Lower leg skin (tissue), 4 donors: Measurements from ENCODE around the gene SWT1. TPM values are rescaled to one million over a fixed set of nuclear protein-coding genes. Genes with fewer than 3 reads are reported as not detected.
"Not testable (repeated sequence)": the region's sequence is repeated elsewhere in the genome, so short reads cannot be mapped to it uniquely, and the experiment has no call there.

ENCODE experiments used
- DNase-seq, 2 donors: peaks; one replicate each; pipeline ENCODE4 v3.0.0-alpha.2; 2019; ENCODE audit warnings: low spot score in 2 of 2
- H3K4me3 ChIP-seq: fragments of 200-600 bp; sonication (generic); 2 replicates; pipeline ENCODE4 v1.5.1; 2017; ENCODE audit warnings: mild to moderate bottlenecking, low read depth; ENCODE audit not compliant: poor library complexity, severe bottlenecking
- POLR2A ChIP-seq, 2 donors: fragments of 450-650 bp; IDR thresholded peaks; one replicate each; pipeline ENCODE4 v1.6.1; 2016 to 2017; ENCODE audit warnings: antibody characterized with exemption in 2 of 2, mild to moderate bottlenecking in 1 of 2, moderate library complexity in 1 of 2
- WGBS, 2 donors: methylation state at CpG; one replicate each; pipeline ENCODE4 v1.1.5; 2018; 5-methylcytosine and 5-hydroxymethylcytosine counted together
- intact Hi-C: fragments of 100-400 bp; cut with DNase I; formaldehyde crosslinking; loops from one replicate; pipeline ENCODE4 v1.15.0; 2023; ENCODE audit warnings: low total_unique reads
- total RNA-seq, 4 donors: library from RNA; depleted of rRNA; stranded (reverse); fragments of >200 nt; gene quantifications; one replicate each; pipeline ENCODE4 v1.1.0, GENCODE V29; 2016
- TF ChIP-seq, protein P1 (sequence below), 3 donors: fragments of 450-650 bp; IDR thresholded peaks; one replicate each; pipeline ENCODE4 v1.5.1; 2016; ENCODE audit warnings: antibody characterized with exemption in 3 of 3, mild to moderate bottlenecking in 3 of 3, moderate library complexity in 2 of 3

Gene SWT1
- total RNA-seq, 4 donors from 2014 or later, result 3.9 to 6.3 (median 4.5) TPM

DNA sequence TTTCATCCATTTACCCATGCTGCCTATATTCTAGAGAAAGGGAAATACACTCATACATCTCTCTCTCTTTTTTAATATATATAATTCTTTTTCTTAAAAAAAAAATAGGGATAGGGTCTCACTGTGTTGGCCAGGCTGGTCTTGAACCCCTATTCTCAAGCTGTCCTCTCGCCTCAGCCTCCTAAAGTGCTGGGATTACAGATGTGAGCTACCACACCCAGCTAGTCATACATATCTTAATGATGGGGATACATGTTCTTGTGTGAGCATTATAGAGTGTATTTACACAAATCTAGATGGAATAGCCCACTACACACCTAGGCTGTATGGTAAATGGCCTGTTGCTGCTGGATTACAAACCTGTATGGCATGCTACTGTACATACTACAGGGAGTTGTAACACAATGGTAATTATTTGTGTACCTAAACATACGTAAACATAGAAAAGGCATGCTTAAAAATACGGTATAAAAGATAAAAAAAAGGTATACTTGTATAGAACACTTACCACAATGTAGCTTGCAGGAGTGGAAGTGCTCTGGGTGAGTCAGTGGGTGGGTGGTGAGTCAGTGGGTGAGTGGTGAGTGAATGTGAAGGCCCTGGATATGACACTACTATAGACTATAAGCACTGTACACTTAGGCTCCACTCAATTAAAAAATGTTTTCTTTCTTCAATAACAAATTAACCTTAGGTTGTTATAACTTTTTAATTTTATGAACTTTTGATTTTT is 87.2 kb downstream of the SWT1 start:
- TF ChIP-seq POLR2A (IDR thresholded peaks at IDR 0.05), result no peak
- TF ChIP-seq, protein P1, sequence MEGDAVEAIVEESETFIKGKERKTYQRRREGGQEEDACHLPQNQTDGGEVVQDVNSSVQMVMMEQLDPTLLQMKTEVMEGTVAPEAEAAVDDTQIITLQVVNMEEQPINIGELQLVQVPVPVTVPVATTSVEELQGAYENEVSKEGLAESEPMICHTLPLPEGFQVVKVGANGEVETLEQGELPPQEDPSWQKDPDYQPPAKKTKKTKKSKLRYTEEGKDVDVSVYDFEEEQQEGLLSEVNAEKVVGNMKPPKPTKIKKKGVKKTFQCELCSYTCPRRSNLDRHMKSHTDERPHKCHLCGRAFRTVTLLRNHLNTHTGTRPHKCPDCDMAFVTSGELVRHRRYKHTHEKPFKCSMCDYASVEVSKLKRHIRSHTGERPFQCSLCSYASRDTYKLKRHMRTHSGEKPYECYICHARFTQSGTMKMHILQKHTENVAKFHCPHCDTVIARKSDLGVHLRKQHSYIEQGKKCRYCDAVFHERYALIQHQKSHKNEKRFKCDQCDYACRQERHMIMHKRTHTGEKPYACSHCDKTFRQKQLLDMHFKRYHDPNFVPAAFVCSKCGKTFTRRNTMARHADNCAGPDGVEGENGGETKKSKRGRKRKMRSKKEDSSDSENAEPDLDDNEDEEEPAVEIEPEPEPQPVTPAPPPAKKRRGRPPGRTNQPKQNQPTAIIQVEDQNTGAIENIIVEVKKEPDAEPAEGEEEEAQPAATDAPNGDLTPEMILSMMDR (IDR thresholded peaks at IDR 0.05), result no peak
- no peak overlapping the region for H3K4me3 ChIP-seq
- intact Hi-C loops, result no loop called here

DNA sequence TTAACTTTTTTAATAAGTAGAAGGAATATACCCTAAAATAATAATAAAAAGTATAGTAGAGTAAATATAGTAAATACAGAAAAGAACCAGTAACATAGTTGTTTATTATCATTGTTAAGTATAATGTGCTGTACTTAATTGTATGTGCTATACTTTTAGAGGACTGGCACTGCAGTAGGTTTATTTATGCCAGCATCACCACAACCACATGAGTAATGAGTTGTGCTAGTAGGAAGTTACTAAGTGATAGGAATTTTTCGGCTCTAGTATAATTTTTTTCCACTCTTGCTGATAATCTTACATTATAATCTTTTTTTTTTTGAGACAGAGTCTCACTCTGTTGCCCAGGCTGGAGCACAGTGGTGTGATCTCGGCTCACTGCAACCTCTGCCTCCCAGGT is 88.5 kb downstream of the SWT1 start:
- TF ChIP-seq, protein P1 (IDR thresholded peaks at IDR 0.05), result no peak
- no peak for TF ChIP-seq POLR2A (IDR thresholded peaks at IDR 0.05)
- DNase-seq, result no peak
- no peak overlapping the region for H3K4me3 ChIP-seq
- 71 to 91% methylated on average over 2 of the region's 2 CpGs for WGBS, 2 donors
- intact Hi-C loops, result no loop called here

More for the DNA sequence above, 87.2 kb downstream of the SWT1 start:
- WGBS, 2 donors, result 88 to 94% methylated on average over 3 of the region's 3 CpGs
- DNase-seq, result no peak

DNA sequence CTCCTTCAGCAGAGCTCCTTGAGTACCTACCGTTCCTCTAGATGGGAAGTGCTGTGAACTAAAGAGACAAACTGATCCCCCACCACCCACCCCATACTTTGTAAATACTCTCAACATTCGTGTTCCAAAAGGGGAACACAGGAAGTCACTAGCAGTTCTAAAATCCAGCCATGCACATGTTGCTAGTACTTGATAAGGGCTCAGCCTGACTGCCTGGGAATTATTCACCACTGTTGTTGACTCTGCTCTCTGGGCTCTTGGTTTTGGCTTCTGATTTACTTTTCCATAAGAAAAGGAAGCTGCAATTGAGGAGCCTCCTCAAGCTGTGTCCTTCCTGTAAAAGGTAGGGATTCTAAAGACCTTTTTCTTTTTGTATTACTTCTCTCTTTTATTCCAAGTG is 92.6 kb downstream of the SWT1 start:
- no peak overlapping the region for H3K4me3 ChIP-seq
- WGBS, 2 donors, result 60 to 78% methylated on average over 2 of the region's 2 CpGs
- TF ChIP-seq, protein P1 (IDR thresholded peaks at IDR 0.05), result no peak
- no peak for TF ChIP-seq POLR2A (IDR thresholded peaks at IDR 0.05)
- intact Hi-C loops, result no loop called here
- no peak for DNase-seq

DNA sequence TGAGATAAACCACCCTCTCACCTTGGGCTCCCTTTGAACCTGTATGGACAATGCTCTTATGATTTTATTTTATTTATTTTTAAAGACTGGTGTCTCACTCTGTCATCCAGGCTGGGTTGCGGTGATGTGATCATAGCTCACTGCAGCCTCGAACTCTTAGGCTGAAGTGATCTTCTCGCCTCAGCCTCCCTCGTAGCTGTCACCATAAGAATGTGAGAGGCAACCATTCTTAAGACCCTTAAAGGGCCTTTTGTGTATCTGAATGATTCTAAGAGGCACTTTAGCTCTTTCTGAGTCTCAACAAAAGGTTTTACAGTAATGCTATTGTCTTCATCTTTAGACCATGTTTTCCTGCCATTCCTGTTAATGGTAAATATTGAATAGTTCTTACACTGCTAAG is 93.1 kb downstream of the SWT1 start:
- intact Hi-C loops, result no loop called here
- 93 to 96% methylated on average over 4 of the region's 4 CpGs for WGBS, 2 donors
- H3K4me3 ChIP-seq, result no peak overlapping the region
- TF ChIP-seq POLR2A (IDR thresholded peaks at IDR 0.05), result no peak
- TF ChIP-seq, protein P1 (IDR thresholded peaks at IDR 0.05), result no peak
- no peak for DNase-seq

DNA sequence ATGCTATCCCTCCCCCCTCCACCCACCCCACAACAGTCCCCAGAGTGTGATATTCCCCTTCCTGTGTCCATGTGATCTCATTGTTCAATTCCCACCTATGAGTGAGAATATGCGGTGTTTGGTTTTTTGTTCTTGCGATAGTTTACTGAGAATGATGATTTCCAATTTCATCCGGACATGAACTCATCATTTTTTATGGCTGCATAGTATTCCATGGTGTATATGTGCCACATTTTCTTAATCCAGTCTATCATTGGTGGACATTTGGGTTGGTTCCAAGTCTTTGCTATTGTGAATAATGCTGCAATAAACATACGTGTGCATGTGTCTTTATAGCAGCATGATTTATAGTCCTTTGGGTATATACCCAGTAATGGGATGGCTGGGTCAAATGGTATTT is 95.0 kb downstream of the SWT1 start:
- 90 to 100% methylated on average over 3 of the region's 4 CpGs for WGBS, 2 donors
- intact Hi-C loops, H3K4me3 ChIP-seq, DNase-seq: not testable (repeated sequence)

DNA sequence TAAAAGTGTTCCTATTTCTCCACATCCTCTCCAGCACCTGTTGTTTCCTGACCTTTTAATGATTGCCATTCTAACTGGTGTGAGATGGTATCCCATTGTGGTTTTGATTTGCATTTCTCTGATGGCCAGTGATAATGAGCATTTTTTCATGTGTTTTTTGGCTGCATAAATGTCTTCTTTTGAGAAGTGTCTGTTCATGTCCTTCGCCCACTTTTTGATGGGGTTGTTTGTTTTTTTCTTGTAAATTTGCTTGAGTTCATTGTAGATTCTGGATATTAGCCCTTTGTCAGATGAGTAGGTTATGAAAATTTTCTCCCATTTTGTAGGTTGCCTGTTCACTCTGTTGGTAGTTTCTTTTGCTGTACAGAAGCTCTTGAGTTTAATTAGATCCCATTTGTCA is 95.4 kb downstream of the SWT1 start:
- intact Hi-C loops, H3K4me3 ChIP-seq, DNase-seq: not testable (repeated sequence)
- WGBS, 2 donors, result 80 to 100% methylated on average over 1 of the region's 1 CpG

DNA sequence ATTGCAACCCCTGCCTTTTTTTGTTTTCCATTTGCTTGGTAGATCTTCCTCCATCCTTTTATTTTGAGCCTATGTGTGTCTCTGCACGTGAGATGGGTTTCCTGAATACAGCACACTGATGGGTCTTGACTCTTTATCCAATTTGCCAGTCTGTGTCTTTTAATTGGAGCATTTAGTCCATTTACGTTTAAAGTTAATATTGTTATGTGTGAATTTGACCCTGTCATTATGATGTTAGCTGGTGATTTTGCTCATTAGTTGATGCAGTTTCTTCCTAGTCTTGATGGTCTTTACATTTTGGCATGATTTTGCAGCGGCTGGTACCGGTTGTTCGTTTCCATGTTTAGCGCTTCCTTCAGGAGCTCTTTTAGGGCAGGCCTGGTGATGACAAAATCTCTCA is 98.6 kb downstream of the SWT1 start:
- 81 to 98% methylated on average over 4 to 5 of the region's 6 CpGs for WGBS, 2 donors
- DNase-seq, intact Hi-C loops, H3K4me3 ChIP-seq: not testable (repeated sequence)

DNA sequence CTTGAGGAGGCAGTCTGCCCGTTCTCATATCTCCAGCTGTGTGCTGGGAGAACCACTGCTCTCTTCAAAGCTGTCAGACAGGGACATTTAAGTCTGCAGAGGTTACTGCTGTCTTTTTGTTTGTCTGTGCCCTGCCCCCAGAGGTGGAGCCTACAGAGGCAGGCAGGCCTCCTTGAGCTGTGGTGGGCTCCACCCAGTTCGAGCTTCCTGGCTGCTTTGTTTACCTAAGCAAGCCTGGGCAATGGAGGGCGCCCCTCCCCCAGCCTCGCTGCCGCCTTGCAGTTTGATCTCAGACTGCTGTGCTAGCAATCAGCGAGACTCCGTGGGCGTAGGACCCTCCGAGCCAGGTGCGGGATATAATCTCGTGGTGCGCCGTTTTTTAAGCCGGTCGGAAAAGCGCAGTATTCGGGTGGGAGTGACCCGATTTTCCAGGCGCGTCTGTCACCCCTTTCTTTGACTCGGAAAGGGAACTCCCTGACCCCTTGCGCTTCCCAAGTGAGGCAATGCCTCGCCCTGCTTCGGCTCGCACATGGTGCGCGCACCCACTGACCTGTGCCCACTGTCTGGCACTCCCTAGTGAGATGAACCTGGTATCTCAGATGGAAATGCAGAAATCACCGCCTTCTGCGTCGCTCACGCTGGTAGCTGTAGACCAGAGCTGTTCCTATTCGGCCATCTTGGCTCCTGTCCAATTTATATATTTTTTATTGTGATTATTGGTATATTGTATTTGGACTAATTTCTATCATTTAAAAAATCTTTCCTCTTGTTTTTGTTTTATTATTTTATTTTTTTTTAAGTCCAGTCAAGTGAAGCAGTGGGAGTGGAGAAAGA is 100.4 kb downstream of the SWT1 start:
- H3K4me3 ChIP-seq, intact Hi-C loops, DNase-seq: not testable (repeated sequence)
- 90 to 97% methylated on average over 24 to 27 of the region's 32 CpGs for WGBS, 2 donors
